ENCODE measurements around the gene RASA4. TPM values are rescaled to one million over a fixed set of nuclear protein-coding genes. Genes with fewer than 3 reads are reported as not detected.

RASA4 gene
- total RNA-seq, 8 experiments from 2014 or later = 1.7 to 19.1 (median 8.6) TPM

Other genes starting within 250 kb of the RASA4 start
- 10 to 100 TPM; 15.2 to 39.6 (median 31.1) TPM for gene PRKRIP1, start 220.4 kb downstream of the RASA4 start, total RNA-seq
- 10 to 100 TPM in 6 of 8 experiments, 1 to 10 TPM in 2; 5.4 to 45.0 (median 21.4) TPM for gene ORAI2, start 183.2 kb downstream of the RASA4 start, total RNA-seq
- gene ALKBH4, start 151.9 kb downstream of the RASA4 start, total RNA-seq = 10 to 100 TPM in 6 of 8 experiments, 1 to 10 TPM in 2; 6.9 to 16.7 (median 10.7) TPM
- gene LRWD1, start 151.8 kb downstream of the RASA4 start, total RNA-seq = 10 to 100 TPM in 7 of 8 experiments, 1 to 10 TPM in 1; 9.1 to 23.5 (median 17.9) TPM
- gene POLR2J, start 137.8 kb downstream of the RASA4 start, total RNA-seq = 10 to 100 TPM; 37.3 to 78.3 (median 53.6) TPM
- gene RASA4B, start 99.0 kb downstream of the RASA4 start, total RNA-seq = 10 to 100 TPM in 1 of 8 experiments, 1 to 10 TPM in 7; 1.6 to 12.4 (median 5.5) TPM
- gene UPK3BL2, start 73.1 kb downstream of the RASA4 start, total RNA-seq = 10 to 100 TPM in 2 of 8 experiments, under 1 TPM in 3, not detected in 3; 0.23 to 26.2 (median 0.43) TPM
- gene SPDYE2, start 65.5 kb downstream of the RASA4 start, total RNA-seq = 1 to 10 TPM in 2 of 8 experiments, under 1 TPM in 2, not detected in 4; 0.11 to 7.2 (median 2.9) TPM
- 100 to 1,000 TPM in 1 of 8 experiments, 10 to 100 TPM in 5, 1 to 10 TPM in 2; 6.5 to 111 (median 14.0) TPM for gene POLR2J3, start 44.2 kb downstream of the RASA4 start, total RNA-seq
- 10 to 100 TPM in 5 of 8 experiments, 1 to 10 TPM in 3; 5.7 to 37.1 (median 11.0) TPM for gene UPK3BL1, start 26.0 kb upstream of the RASA4 start, total RNA-seq
- 1 to 10 TPM in 2 of 8 experiments, under 1 TPM in 1, not detected in 5; 0.11 to 2.6 (median 2.0) TPM for gene SPDYE2B, start 33.6 kb upstream of the RASA4 start, total RNA-seq
- 10 to 100 TPM in 1 of 8 experiments, 1 to 10 TPM in 4, under 1 TPM in 3; 0.43 to 13.7 (median 1.6) TPM for gene POLR2J2, start 54.9 kb upstream of the RASA4 start, total RNA-seq
- gene FAM185A, start 132.2 kb upstream of the RASA4 start, total RNA-seq = 10 to 100 TPM in 3 of 8 experiments, 1 to 10 TPM in 5; 5.9 to 15.1 (median 9.1) TPM

All from motor neuron (in vitro differentiated cells).